ENCODE measurements around the gene ZNF583.

GRCh38 chr19:56369886-56370676 is 34.1 kb upstream of the ZNF583 start:
- TF ChIP-seq, protein P1, sequence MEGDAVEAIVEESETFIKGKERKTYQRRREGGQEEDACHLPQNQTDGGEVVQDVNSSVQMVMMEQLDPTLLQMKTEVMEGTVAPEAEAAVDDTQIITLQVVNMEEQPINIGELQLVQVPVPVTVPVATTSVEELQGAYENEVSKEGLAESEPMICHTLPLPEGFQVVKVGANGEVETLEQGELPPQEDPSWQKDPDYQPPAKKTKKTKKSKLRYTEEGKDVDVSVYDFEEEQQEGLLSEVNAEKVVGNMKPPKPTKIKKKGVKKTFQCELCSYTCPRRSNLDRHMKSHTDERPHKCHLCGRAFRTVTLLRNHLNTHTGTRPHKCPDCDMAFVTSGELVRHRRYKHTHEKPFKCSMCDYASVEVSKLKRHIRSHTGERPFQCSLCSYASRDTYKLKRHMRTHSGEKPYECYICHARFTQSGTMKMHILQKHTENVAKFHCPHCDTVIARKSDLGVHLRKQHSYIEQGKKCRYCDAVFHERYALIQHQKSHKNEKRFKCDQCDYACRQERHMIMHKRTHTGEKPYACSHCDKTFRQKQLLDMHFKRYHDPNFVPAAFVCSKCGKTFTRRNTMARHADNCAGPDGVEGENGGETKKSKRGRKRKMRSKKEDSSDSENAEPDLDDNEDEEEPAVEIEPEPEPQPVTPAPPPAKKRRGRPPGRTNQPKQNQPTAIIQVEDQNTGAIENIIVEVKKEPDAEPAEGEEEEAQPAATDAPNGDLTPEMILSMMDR (IDR thresholded peaks at IDR 0.05) = no peak
- TF ChIP-seq EZH2 (IDR thresholded peaks at IDR 0.05) (no peak), EZH2phosphoT487 (IDR thresholded peaks at IDR 0.05) (no peak)
